GM21737 (cell line): Measurements from ENCODE around the gene OSGEPL1.
"Not testable (repeated sequence)": the region's sequence is repeated elsewhere in the genome, so short reads cannot be mapped to it uniquely, and the experiment has no call there.

Experiments
- ATAC-seq: cut with Tn5 transposase; IDR thresholded peaks from one replicate; pipeline ENCODE4 v1.9.1; 2021; ENCODE audit warnings: mild to moderate bottlenecking, moderate library complexity; ENCODE audit not compliant: unreplicated experiment

OSGEPL1 gene

DNA sequence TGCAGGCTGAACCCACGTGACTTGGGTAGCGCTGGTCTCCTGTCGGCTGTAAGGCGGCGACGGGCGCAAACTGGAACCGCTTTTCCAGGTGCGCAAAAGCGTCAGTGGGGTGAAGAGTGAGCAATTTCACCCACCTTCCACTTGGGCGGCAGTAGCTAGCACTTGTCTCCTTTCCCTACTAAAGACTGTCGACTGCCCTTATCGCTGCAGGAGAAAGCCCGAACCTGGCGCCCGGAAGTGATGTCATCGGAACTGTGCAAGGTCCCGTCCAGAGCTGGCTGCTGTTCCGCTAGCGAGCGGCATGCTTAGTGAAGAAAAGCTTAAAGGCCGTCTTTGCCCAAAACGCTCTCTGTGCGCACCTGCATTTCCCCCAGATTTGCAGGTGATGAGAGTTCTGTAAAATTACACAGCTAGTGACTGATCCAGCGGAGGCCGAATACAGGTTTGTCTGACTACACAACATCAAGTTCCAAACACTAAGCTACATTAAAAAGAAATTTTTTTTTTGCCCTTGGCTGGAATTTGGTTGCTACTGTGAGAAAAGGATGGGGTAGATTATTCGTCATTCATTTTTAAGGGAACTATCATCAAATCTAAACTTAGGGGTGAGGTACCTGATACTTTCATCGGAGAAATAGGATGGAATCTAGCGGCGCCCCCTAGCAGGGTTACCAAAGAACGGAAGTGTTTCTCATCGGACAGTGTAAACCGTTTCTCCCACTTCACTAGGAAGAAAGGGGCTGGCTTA is at the start of gene OSGEPL1:
TSS of gene OSGEPL1 (minus strand) at position 242 of the 748 bp plus-strand sequence. CDS start 1,152 bp downstream, outside the sequence.
- peak; percentile 95 for ATAC-seq

- no peak for ATAC-seq
These were observed 40.8 kb upstream of the OSGEPL1 start for GRCh38 chr2:189803431-189803830.

DNA sequence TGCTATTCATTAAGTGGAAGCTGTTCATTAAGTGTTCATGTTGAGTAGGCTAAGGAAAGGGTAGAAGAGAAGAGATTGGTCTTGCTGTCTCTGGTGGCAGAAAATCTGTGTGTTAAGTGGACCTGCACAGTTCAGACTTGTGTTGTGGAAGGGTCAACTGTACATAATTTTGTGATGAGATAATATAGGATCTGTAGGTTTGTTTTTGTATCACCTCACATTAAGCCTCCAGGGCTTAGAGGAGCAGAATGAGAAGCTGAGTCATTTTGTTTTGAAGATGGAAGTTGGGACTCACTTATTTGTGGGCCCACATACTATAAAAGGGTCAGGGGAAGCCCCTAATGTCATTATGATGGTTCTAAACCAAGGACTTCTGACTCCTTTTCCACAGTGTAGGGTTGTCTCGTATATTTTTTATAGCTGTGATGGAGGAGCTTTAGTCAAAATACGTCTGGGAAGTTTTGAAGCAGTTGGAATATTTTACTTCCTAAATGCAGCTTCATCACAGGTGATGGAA is 39.9 kb upstream of the OSGEPL1 start:
- ATAC-seq: no peak

DNA sequence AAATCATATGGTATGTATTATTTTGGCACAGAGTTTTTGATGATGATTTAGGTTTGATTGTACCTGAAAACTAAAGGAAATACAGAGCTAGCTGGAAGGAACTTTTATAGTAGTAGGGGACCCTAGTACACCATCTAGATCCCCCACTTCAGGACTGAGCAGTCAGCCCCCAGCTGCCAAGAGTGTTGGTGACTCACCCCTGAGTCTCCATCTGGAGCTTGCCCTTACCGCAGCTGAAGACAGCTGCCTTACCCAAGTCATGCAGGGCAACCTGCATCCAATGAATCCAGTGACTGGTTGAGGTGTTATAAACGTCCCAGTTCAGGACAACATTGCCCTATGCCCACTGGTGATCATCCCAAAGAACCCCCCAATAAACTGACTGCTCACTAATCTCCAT is 36.9 kb upstream of the OSGEPL1 start:
- ATAC-seq: no peak

DNA sequence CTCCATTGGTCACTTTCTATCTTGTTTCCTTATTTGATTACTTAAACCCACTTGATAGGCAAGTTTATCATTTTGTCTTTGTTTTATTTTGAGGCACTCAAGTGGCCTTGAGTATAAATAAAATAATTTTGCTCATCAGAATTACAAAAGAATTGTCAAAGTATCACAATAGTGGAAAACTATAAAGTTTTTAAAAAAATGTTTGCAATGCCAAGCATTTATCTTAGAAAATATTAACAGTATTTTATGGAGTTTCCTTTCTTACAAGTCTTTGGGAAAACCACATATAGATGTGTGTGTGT is 36.4 kb upstream of the OSGEPL1 start:
- no peak for ATAC-seq

- peak; percentile 54 for ATAC-seq
These were observed 35.9 kb upstream of the OSGEPL1 start for GRCh38 chr2:189798312-189799029.

GRCh38 chr2:189797902-189798301 is 35.3 kb upstream of the OSGEPL1 start:
- ATAC-seq: no peak

DNA sequence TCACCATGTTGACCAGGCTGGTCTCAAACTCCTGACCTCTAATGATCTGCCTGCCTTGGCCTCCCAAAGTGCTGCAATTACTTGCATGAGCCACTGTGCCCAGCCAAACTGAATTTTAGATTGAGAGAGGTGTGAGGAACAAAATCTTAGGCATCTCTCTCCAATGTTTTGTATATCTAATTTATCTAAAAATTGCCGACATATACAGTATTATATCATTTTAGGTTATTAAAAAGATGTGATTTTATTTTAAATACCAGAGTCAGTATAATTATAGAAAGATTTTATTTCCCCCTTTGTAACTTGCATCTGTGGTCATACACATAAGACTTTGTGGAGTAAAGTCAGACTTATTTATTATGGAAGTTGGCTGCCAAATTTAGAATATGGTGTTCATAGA is 31.7 kb upstream of the OSGEPL1 start:
- ATAC-seq: no peak

DNA sequence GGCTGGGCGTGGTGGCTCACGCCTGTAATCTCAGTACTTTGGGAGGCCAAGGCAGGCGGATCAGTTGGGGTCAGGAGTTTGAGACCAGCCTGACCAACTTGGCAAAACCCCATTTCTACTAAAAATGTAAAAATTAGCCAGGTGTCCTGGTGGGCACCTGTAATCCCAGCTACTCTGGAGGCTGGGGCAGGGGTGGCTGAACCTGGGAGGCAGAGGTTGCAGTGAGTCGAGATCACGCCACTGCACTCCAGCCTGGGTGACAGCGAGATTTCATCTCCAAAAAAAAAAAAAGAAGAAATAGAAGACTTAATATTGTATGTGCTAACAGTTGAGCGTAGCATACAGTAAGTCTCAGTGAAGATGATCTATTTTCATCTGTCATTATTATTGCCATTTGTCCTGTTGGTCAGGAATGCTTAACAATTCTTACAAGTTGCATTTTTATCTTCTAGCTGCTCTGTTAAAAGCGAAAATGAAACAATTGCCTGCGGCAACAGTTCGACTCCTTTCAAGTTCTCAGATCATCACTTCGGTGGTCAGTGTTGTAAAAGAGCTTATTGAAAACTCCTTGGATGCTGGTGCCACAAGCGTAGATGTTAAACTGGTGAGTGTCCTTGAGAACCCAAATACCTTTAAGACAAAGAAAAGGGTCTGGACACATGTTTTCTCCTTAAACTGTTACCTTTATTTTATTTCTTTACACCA is 28.9 kb upstream of the OSGEPL1 start:
- no peak for ATAC-seq

DNA sequence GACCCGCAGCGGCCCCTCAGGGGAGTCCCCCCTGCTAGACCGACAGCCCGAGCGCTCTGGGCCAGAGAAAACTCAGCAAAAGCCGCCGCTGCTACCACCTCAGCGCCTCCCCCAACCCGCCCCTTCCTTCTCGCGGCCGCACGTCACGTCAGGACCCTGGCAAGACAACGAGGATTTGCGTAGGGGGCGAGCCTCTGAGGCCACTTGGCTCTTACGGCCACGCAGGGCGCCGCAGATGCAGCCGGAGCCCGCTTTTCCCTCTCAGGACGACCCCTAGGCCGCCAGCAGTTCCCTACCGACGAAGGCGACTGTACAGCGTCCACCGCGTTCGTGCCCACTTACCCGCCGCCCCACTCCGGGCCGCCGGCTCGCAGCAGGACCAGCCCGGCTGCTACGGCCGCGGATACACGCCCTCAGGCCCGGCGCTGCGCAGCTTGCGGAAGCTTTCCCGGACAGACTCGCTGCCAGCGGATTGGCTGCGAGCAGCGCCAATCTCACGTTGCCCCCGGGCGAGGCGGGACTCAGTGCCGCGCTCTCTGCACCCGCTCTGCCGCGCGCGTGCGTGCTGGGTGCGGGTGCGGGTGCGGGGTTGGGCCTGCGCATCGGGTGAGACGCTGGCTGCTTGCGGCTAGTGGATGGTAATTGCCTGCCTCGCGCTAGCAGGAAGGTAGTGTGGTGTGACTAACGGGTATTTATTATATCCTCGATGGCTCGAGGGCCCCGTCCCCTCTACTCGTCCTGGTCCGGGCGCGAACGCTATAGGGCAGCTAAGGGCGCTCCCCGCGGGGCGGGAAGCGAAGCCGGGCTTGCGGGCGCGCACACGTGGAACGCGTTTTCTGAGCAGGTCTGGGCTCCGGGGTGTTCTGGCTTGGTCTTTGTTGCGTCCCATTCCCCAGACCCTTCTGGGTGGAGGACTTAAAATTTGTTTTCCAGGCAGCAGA is 21.6 kb upstream of the OSGEPL1 start, which contains the start of the genes ORMDL1 and PMS1:
TSS of gene ORMDL1 (minus strand) at position 413 of the 941 bp plus-strand sequence. CDS start 1,744 bp downstream, outside the sequence.
TSS of gene PMS1 (plus strand) at position 524 of the 941 bp plus-strand sequence. CDS start 7,360 bp downstream, outside the sequence.
- peak; percentile 95 for ATAC-seq

GRCh38 chr2:189783451-189783926 is 20.9 kb upstream of the OSGEPL1 start:
- ATAC-seq: peak; percentile 7

- ATAC-seq: no peak
These were observed 19.7 kb upstream of the OSGEPL1 start for GRCh38 chr2:189782221-189782671.

- ATAC-seq: no peak
These were observed 9.6 kb upstream of the OSGEPL1 start for GRCh38 chr2:189772212-189772611.

DNA sequence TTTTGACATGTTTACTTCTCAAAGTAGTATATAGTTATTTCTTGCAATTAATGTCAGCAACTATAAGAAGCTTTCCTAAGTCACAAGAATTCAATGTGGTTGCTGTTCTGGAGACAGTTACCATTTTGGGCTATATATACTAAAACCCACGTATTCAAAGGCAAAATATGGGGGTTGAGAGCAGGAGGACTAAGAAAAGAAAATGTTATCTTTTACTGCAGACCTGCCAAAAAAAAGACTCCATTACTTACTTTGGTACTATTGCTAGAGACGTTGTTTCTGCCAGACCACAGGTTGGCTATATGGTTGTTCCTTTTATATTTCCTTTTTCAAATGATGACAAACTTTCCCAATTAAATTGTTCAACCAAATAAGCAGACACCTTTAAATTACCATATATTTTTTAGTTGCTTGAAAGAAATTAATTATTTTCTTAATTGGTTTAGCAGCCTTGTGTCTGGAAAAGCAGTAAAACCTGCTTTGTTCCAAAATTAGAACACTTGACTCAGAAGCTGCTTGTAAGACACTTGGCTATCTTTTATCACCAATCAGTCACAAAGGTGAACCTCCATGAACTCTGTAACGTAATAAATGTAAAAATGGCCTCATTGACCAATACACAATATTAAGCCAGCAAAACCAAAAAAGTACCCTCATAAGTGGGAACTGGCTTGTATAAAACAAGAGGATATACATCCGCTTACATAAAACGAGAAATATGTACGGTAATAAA is 8.2 kb upstream of the OSGEPL1 start:
- no peak for ATAC-seq

GRCh38 chr2:189763908-189764661 is 1.5 kb upstream of the OSGEPL1 start:
- no peak for ATAC-seq

GRCh38 chr2:189762229-189762550 is 402 bp downstream of the OSGEPL1 start:
- ATAC-seq: no peak

GRCh38 chr2:189760154-189760553 is 2.4 kb downstream of the OSGEPL1 start:
- not testable (repeated sequence) for ATAC-seq

- ATAC-seq: no peak
These were observed 6.2 kb downstream of the OSGEPL1 start for GRCh38 chr2:189756311-189756952.
